Parietal lobe (tissue), 2 donors: Measurements from ENCODE around the gene RNF31. TPM values are rescaled to one million over a fixed set of nuclear protein-coding genes. Genes with fewer than 3 reads are reported as not detected.

Source experiments
- small RNA-seq: library from RNA; depleted of rRNA; stranded (forward); fragments of <200 nt; gene quantifications from one replicate; pipeline ENCODE3, GENCODE V24; 2014; ENCODE audit warnings: low replicate concordance
- total RNA-seq: library from RNA; depleted of rRNA; stranded (reverse); fragments of >200 nt; gene quantifications from one replicate; pipeline ENCODE4 v1.2.3, GENCODE V29; 2014

The RNF31 gene
- total RNA-seq: 38.5 TPM

DNA sequence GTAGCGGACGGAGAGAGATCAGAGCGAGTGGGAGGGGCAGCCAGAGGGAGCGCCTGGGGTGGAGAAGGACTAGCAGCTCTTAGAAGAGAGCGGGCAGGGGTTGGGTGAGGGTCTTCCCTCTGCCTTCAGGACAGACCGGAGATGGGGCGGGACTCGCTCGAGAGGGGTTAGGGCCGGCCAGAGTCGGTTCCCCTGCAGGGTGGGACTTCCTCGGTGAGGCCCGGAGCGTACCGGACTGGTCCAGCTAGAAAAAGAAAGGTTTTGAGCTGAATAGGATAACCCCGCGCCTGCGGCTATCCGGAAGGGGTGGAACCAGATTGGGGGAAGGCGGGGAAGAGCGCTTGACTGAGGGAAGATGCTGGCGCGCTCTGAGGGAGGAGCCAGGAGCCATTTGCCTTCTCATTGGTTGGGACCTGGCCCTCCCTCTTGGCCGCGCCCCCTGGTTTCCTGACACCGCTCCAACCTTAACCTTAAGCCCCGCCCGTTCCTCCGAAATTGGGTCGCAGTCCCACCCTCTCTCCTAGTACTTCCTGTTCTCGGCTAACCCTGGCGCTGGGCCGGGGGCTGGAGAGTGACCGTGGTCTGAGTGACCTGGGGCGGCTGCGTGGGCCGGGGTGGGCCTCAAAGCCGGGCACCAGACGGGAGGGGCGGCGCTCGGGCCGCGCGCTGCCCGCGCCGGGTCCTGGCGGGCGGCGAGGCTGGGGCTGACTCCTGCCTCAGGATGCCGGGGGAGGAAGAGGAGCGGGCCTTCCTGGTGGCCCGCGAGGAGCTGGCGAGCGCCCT lies at the start of gene RNF31:
Gene RNF31, plus strand, starts transcription at position 521 of the 783 bp plus-strand sequence. Its CDS starts 201 bp downstream, at position 722.

DNA sequence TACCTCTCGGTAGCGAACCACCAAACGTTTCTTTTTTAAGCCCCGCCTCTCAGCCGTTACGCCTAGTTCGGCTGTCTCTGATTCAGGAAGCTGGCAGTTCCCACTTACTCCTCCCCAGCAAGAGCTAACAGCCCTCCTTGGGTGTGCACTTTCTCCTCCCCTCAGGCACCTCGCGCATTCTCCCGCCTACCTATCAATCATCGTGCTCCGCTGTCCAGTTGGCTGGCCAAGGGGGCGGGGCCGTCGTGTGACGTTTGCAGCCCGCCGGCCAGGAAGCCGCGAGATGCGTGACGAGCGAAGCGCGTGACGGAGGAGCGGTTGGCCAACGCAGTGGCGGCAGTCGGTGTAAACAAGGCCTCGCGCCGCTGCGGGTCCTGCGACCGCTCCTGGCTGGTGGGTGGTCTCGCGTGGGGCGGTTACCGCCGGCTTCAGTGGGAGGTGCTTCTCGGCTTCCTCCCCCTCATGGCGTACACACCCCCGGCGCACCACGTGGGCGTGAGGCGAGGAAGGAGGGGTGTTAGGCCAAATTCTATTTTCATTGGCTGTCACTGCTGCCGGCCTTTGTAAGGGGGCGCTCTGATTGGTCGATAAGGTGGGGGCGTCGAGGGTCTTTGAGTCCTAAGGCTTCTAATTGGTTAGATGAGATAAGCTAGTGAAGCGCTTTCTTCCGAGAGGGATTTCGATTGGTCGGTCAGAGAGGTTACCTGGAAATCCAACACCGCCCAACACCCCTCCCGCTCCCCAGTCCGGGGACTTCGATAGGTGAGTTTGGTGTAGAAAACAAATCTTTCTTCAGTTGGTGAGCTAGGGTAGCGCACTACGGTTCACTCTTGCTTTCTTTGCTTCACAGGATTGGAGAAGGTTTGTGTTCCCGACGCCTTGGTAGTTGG lies 32.5 kb upstream of the RNF31 start, which contains the start of the genes DCAF11 and NRL:
Gene DCAF11, plus strand, starts transcription at position 246 of the 890 bp plus-strand sequence. CDS start 818 bp downstream, outside the sequence.
Gene NRL, minus strand, starts transcription at position 418 of the 890 bp plus-strand sequence. CDS start 32,101 bp downstream, outside the sequence.

DNA sequence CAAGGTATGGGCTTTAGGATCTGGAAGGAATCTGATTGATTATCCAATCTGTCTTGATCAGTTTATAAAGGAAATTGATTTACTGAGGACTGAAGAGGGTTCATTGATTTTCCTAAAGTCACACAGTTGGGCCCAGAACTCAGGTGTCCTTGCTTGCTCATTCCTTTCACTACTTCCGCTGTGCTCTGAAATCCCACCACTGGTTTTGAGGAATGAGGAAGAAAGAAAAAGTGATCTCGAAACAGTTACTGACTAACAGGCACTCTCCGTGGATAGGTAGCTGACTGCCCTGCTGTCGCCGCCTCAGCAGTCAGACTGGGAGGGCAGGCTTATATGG lies 16.9 kb upstream of the RNF31 start, which contains the start of gene FITM1:
Gene FITM1, plus strand, starts transcription at position 280 of the 337 bp plus-strand sequence. CDS start 905 bp downstream, outside the sequence.

DNA sequence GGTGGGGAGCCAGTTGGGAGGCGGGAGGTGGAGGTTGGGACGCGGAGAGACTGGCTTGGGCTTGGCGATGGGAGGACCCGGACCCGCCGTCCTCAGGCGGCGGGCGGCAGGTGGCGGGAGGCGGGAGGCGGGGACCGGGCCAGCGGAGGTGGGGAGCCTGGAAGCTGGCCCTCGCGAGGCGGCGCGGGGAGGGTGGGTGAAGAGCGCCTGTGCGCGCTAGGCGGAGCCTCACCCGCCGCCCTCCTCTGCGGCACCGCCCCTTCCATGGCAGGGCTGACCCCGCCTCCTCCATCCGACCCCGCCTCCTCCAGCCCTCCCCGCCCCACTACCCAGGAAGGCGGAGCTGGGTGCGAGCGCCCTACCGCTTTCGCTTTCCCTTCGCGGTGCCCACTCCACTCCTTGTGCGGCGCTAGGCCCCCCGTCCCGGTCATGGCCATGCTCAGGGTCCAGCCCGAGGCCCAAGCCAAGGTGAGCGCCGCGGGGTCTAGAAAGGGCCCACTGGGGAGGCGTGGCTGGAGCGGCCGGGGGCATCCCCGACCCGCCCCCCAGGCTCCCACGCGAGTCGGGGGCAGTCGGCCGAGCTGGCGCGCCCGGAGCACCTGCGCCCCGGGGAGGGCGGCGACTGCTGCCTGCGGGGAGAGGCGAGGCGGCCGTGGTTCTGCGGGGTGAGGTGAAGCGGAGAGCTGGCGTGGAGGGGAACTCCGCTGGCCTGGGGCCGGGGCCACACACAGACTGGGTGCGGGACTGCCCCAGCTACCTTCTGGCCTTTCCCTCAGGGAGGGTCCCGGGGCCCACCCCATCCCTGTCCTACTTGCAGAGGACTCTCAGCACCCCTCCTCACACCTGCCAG lies 11.2 kb upstream of the RNF31 start, which contains the start of gene PSME1:
Gene PSME1, plus strand, starts transcription at position 361 of the 850 bp plus-strand sequence. Its CDS starts 69 bp downstream, at position 430.

DNA sequence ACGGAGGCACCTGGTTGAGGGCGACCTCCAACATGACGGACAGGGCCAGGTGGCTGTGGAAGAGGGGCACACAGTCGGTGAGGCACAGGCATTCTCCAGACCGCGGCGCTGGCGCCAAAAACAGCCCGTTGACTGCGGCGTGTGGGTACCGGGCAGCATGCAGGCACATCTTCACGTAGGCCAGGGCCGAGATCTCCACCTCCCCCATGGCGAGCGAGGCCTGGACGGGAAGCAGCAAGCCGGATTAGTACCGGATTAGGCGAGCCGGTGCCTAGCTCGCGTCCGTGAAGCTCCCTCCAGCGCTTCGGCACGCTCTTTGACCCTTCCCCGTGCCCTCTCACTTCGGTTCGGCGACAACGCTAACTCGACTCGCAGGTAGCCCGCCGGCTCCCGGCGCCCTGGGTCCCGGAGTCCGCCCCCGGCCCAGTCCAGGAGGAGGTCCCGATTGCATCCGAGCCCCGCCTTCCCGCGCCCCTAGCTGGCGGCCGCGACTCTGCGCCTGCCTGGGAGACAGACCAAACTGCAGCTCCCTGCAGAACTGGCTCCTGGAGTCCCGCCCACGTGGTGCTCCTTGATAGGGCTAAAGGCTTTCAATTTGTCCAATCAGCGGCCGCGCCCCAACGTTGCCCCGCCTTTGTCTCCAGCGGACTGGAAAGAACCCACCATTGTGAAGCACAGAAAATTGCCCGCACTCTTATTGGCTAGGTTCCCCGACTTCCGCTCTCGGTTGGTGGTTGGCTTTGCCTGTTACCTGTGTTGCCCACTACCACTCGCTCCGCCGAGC lies 6.0 kb upstream of the RNF31 start, which contains the start of gene EMC9:
Gene EMC9, minus strand, starts transcription at position 495 of the 784 bp plus-strand sequence. Its CDS starts 287 bp downstream, at position 208.

DNA sequence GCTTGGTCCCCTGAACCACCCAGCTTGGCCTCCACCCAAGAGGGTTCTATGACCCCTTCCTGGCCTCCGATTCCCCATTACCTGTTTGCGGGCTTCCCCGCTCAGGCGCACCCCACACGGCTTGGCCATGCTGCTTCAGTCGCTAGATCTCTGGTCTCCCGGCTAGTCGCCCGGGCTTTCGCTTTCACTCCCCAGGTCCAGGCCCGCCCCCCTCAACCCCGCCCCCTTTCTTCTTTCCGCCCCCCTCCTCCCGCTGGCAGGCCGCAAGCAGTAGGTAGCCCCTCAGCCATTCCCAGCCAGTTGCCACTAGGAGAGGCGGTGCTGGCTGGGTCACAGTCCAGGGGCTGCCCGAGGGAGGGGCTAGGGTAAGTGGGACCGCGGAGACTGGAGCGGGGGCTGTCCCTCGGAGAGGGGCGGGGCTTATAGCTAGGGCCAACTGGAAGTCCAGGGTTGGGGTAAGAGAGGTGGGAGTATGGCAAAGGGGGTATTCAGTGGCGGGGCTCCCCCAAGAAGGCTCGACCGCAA lies 783 bp upstream of the RNF31 start, which contains the start of gene PSME2:
Gene PSME2, minus strand, starts transcription at position 158 of the 525 bp plus-strand sequence. Its CDS starts 29 bp downstream, at position 129.

DNA sequence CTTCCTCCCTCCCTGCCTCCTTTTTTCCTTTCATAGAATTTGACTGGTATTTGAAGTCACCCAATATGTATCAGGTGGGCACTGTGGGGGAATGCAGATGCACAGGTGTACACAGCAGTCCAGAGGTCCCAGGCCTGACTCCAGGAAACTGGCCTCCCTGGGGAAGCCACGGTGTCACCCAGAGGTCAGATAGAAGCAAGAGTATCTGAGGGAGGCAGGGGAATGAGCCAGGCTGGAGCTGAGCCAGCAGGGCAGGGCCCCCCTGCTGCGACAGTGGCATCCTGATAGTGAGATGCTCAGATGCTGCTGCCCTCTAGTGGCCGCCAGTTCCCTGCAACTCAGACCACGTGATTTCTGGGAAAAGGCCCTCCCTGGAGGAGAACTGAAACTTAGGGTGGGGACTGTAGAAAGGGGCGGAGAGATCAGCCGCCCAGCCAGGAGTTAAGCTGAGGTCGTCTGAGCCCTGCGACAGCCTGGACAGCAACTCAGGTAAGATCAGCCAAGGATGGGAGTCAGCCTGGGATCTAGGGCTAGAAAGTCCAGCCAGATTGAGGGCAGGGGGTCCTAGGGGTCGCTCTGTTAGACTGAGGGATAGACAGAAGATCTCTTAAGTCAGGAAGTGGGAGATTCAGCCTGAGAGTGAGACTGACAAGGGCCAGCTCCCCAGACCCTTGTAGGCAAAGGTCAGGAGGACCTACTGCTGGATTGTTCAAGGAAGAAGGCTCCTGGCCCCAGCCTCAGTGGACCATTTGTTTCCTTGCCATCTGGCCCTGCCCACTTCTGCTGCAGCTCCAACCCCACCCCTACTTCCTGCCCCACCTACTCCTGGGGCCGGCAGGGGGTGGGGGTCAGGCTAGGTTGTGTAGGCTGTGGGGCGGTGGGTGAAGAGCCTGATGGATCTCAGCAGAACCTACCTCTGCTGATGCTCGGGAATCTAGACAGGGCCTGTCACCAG lies 13.8 kb downstream of the RNF31 start, which contains the start of gene IRF9:
Gene IRF9, plus strand, starts transcription at position 416 of the 955 bp plus-strand sequence. CDS start 880 bp downstream, outside the sequence.

DNA sequence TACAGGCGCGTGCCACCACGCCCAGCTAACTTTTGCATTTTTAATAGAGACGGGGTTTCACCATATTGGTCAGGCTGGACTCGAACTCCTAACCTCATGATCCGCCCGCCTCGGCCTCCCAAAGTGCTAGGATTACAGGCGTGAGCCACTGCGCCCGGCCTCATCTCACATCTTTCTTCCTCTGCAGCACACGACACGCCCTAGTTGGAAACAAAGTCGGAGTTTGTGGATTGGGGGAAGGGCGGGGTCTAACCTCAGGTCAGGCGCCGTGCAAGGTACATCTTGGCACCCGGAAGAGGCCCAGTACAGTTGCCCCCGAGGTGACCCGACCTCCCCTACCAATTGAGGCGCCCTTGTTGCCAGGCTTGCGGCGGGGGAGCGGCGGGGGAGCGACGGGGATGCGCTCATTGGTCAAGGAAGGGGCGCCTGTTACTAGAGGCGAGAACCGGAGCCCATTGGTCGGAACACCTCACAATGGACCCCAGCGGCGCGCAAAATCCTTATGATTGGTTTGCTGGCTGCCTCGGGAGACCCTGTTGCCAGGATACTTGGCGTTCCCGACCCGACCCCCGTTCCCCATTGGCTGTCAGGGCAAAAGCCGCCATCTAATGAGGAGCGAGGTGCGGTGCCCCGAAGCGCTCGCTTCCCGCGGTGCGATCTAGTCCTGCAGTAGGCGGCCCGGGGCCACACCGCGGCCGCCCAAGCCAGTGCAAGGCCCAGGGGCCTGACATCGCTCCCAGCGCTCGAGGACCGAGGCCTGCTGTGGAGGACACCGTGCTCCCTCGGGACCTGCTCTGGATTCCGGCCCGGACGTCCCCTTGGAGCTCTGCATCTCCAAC lies 24.3 kb downstream of the RNF31 start, which contains the start of gene REC8:
Gene REC8, plus strand, starts transcription at position 659 of the 839 bp plus-strand sequence. CDS start 473 bp downstream, outside the sequence.

DNA sequence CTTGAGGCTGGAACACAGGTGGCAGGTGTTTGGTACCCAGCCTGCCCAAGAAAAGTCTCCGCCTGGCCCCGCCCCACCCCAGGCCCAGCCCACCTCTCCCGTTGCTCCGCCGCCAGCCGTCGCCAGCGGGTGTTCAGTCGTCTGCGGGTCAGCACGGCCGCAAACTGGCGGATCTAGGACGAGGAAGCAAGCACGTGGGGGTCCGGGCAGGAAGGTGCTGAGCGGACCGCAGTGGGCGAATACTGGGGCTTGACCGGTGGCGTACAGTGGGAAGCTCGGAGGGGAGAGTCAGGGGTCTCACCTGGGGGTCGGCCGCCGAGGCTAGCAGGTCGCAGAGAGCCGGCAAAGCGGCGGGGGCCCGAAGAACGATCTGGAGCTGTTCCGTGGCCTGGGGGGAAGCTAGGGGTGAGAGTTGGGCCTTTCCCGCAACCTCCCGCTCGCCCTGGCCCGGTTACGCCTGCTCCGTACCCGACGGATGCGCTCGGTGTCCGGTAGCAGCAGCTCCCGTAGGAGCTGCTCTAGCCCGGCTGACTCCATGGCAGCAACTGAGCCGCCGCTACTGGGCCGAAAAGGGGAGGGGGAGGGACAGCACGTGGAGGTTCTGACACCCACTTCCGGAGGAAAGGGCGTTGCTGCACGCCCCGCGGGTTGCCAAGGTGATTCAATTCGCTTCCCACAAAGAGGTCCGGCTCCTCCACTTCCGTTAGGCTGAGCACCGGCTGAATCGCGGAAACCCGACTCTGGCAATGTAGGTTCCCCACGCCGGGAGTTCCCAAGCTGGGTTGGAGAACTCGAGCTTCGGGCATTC lies 41.2 kb downstream of the RNF31 start, which contains the start of gene IPO4:
Gene IPO4, minus strand, starts transcription at position 566 of the 808 bp plus-strand sequence. Its CDS starts 29 bp downstream, at position 537.

DNA sequence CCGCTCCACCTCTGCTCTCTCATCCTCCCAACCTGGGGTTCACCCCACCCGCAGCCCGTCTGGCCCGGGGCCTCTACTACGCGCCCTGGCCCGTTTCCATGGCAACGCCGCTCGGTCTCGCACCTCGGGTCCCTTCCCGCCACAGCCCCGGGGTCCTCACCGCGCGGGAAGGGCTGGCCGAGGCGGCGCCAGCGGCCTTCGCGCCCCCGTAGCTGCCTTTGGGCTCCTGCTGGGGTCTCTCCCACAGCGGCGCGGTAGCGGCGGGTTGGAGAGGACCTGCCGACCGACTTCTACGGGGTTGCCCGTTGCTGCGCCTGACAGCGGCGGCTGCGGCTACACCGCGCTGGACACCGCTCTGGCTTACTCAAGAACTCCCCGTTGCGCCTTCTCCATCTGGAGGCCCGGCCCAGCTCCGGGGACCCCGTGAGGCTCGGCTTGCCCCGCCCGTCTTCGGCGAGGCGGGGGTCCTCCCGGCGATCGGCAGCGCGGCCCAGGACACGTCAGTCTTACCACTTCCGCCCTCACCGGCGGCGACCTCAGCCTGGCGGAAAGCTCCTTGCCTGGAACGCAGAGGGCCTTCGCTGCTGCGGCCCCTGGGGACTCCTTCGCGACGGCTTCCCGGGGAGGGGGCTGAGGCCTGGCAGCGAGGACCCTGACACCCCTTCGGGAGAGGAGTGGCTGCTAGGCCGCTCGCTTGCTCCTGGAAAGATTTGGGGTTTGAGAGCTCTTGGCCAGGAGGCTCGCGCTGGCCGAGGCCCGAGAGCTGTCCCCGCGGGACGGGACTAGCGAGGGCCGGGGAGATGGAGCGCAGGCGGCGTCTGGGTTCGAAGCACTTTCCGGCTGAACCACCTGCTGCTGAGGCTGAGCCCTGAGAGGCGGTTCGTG lies 48.1 kb downstream of the RNF31 start, which contains the start of gene TM9SF1:
Gene TM9SF1, minus strand, starts transcription at position 256 of the 885 bp plus-strand sequence. CDS start 422 bp downstream, outside the sequence.

Small RNA genes within 50 kb of the gene (small RNA-seq; reads per million reads assigned to genes)
- gene AL136295.4: not detected
- not detected for gene CHMP4A
- gene IPO4: not detected
- not detected for gene IRF9
- gene RNA5SP383: 0.18 reads per million

Other genes with a start within 250 kb of the RNF31 start
- gene DHRS4, start 193.7 kb upstream of the RNF31 start, total RNA-seq: 6.3 TPM
- gene DHRS4L2, start 158.6 kb upstream of the RNF31 start, total RNA-seq: 4.4 TPM
- gene CARMIL3, start 95.5 kb upstream of the RNF31 start, total RNA-seq: 51.6 TPM
- 27.2 TPM for gene CPNE6, start 75.9 kb upstream of the RNF31 start, total RNA-seq
- gene PCK2, start 53.2 kb upstream of the RNF31 start, total RNA-seq: 2.2 TPM
- 64.2 TPM for gene DCAF11, start 32.7 kb upstream of the RNF31 start, total RNA-seq
- gene NRL, start 32.5 kb upstream of the RNF31 start, total RNA-seq: 2.2 TPM
- gene FITM1, start 16.8 kb upstream of the RNF31 start, total RNA-seq: 0.94 TPM
- gene PSME1, start 11.3 kb upstream of the RNF31 start, total RNA-seq: 23.2 TPM
- 10.0 TPM for gene EMC9, start 5.9 kb upstream of the RNF31 start, total RNA-seq
- 22.2 TPM for gene PSME2, start 888 bp upstream of the RNF31 start, total RNA-seq
- 17.5 TPM for gene IRF9, start 13.8 kb downstream of the RNF31 start, total RNA-seq
- 33.8 TPM for gene REC8, start 24.6 kb downstream of the RNF31 start, total RNA-seq
- 18.2 TPM for gene IPO4, start 41.3 kb downstream of the RNF31 start, total RNA-seq
- 20.7 TPM for gene TM9SF1, start 47.9 kb downstream of the RNF31 start, total RNA-seq
- not detected for gene TSSK4, start 58.2 kb downstream of the RNF31 start, total RNA-seq
- 35.1 TPM for gene CHMP4A, start 66.0 kb downstream of the RNF31 start, total RNA-seq
- gene MDP1, start 68.6 kb downstream of the RNF31 start, total RNA-seq: 25.0 TPM
- gene NEDD8, start 84.9 kb downstream of the RNF31 start, total RNA-seq: 62.3 TPM
- gene GMPR2, start 85.4 kb downstream of the RNF31 start, total RNA-seq: 34.7 TPM
- 51.3 TPM for gene TINF2, start 95.1 kb downstream of the RNF31 start, total RNA-seq
- 4.4 TPM for gene TGM1, start 115.7 kb downstream of the RNF31 start, total RNA-seq
- gene RABGGTA, start 124.1 kb downstream of the RNF31 start, total RNA-seq: 30.7 TPM
- gene DHRS1, start 152.3 kb downstream of the RNF31 start, total RNA-seq: 13.8 TPM
- 25.4 TPM for gene NOP9, start 152.4 kb downstream of the RNF31 start, total RNA-seq
- 5.6 TPM for gene CIDEB, start 160.5 kb downstream of the RNF31 start, total RNA-seq
- gene LTB4R2, start 162.6 kb downstream of the RNF31 start, total RNA-seq: 2.2 TPM
- 1.6 TPM for gene LTB4R, start 164.0 kb downstream of the RNF31 start, total RNA-seq
- gene ADCY4, start 187.6 kb downstream of the RNF31 start, total RNA-seq: 3.1 TPM
- gene RIPK3, start 192.5 kb downstream of the RNF31 start, total RNA-seq: not detected
- gene NFATC4, start 220.7 kb downstream of the RNF31 start, total RNA-seq: 4.4 TPM